GOT3 (cell line): ENCODE results near the gene MYH15.

ENCODE experiments used
- DNase-seq: peaks from one replicate; lab custom pipeline; 2025; ENCODE audit warnings: mixed read lengths; lab: John Stamatoyannopoulos, UW

Gene MYH15

GRCh38 chr3:108334701-108335100, 175.7 kb downstream of the MYH15 start:
- DNase-seq = no peak

DNA sequence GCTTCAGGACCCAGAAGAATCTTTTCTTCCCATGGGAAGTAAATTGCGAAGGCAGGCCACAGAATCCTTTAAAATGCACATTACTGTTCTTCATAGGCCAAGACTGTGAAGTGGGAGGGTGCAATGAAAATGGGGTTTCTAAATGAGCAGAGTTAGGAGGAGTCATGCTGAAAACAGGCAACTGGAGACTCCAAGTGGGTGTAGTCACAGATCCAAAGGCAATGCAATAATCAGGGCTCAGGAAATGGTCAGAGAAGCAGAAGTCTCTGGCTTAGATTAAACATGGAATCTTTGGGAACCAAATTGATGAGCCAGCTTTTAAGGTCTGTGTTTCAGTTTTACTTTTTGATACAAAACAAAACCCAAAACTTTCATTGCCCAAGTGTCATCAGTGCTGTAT, 176.4 kb downstream of the MYH15 start:
- DNase-seq = no peak

GRCh38 chr3:108331792-108332191, 178.6 kb downstream of the MYH15 start:
- DNase-seq = no peak
